ENCODE data around the gene LMNTD2. TPM values are rescaled to one million over a fixed set of nuclear protein-coding genes. Genes with fewer than 3 reads are reported as not detected.

LMNTD2 gene
- total RNA-seq, 1 experiment from 2014 or later: 4.0 TPM

- TF ChIP-seq FOXP1 (CRISPR knock-in tag; IDR thresholded peaks at IDR 0.05; ENCODE audit: borderline replicate concordance) (no peak; the same call in 1 of the 2 replicates), USF2 (CRISPR knock-in tag; IDR thresholded peaks at IDR 0.05) (no peak), JUN (CRISPR knock-in tag; IDR thresholded peaks at IDR 0.05) (no peak), ZNF671 (CRISPR knock-in tag; IDR thresholded peaks at IDR 0.05) (no peak), TEAD4 (CRISPR knock-in tag; IDR thresholded peaks at IDR 0.05) (no peak), ATF1 (CRISPR knock-in tag; IDR thresholded peaks at IDR 0.05) (0 out of 2 replicates have a peak, but pooled peaks have one; percentile 24), ETV6 (CRISPR knock-in tag; IDR thresholded peaks at IDR 0.05) (peak; percentile 41; the same call in 1 of the 2 replicates)
These were observed 14.9 kb upstream of the LMNTD2 start (continued) for GRCh38 chr11:575313-575995.

- Mint-ChIP-seq H3K27me3 (ENCODE audit: low read depth) (peaks cover 22% of the 10 kb centered on the region), H3K9me3 (no peaks in the 10 kb centered on the region), H3K36me3 (0 out of 2 replicates have a peak, but pooled peaks cover 5% of the 10 kb centered on the region), H3K4me3 (peak overlapping the region; percentile 88), H3K4me1 (peaks cover 38% of the 10 kb centered on the region), H3K27ac (no peak overlapping the region)
- DNase-seq (ENCODE audit: low spot score) (no peak), ATAC-seq (no peak)
- POLR2A ChIA-PET: interaction anchor here (1.0 to 1.5 kb wide), 2 partner anchors 18 to 28 kb away, joined by 3 to 4 read pairs; no protein-coding TSS in a partner anchor
- CTCF ChIA-PET: interaction anchor here (0.6 to 2.0 kb wide), 8 partner anchors 9 to 244 kb away, joined by 3 to 29 read pairs (median 4); partner anchors contain the start of genes IRF7 and PNPLA2
- TF ChIP-seq E2F5 (CRISPR knock-in tag; IDR thresholded peaks at IDR 0.05) (no peak), ZBTB43 (CRISPR knock-in tag; IDR thresholded peaks at IDR 0.05) (no peak), PREB (CRISPR knock-in tag; IDR thresholded peaks at IDR 0.05; ENCODE audit: borderline replicate concordance) (no peak), GTF2I (CRISPR knock-in tag; conservative IDR thresholded peaks at IDR 0.05) (no peak), NFYB (CRISPR knock-in tag; conservative IDR thresholded peaks at IDR 0.05; ENCODE audit: low read depth) (no peak), ATF6 (CRISPR knock-in tag; IDR thresholded peaks at IDR 0.05) (no peak), SMAD4 (CRISPR knock-in tag; IDR thresholded peaks at IDR 0.05) (no peak), TCF7 (CRISPR knock-in tag; IDR thresholded peaks at IDR 0.05; ENCODE audit: low read depth) (no peak), MAX (CRISPR knock-in tag; IDR thresholded peaks at IDR 0.05) (no peak), HMGA2 (CRISPR knock-in tag; IDR thresholded peaks at IDR 0.05) (no peak), ZNF425 (CRISPR knock-in tag; conservative IDR thresholded peaks at IDR 0.05) (no peak), ZNF423 (CRISPR knock-in tag; IDR thresholded peaks at IDR 0.05) (no peak), PRDM15 (CRISPR knock-in tag; IDR thresholded peaks at IDR 0.05) (no peak), FOXP1 (CRISPR knock-in tag; IDR thresholded peaks at IDR 0.05; ENCODE audit: borderline replicate concordance) (no peak), KAT7 (CRISPR knock-in tag; IDR thresholded peaks at IDR 0.05; ENCODE audit: borderline replicate concordance) (no peak), NFE2L1 (CRISPR knock-in tag; IDR thresholded peaks at IDR 0.05) (no peak)
These were observed 14.2 kb upstream of the LMNTD2 start for GRCh38 chr11:574632-575312.

Measured in WTC11 (cell line).